ENCODE data around the gene CCDC33.

DNA sequence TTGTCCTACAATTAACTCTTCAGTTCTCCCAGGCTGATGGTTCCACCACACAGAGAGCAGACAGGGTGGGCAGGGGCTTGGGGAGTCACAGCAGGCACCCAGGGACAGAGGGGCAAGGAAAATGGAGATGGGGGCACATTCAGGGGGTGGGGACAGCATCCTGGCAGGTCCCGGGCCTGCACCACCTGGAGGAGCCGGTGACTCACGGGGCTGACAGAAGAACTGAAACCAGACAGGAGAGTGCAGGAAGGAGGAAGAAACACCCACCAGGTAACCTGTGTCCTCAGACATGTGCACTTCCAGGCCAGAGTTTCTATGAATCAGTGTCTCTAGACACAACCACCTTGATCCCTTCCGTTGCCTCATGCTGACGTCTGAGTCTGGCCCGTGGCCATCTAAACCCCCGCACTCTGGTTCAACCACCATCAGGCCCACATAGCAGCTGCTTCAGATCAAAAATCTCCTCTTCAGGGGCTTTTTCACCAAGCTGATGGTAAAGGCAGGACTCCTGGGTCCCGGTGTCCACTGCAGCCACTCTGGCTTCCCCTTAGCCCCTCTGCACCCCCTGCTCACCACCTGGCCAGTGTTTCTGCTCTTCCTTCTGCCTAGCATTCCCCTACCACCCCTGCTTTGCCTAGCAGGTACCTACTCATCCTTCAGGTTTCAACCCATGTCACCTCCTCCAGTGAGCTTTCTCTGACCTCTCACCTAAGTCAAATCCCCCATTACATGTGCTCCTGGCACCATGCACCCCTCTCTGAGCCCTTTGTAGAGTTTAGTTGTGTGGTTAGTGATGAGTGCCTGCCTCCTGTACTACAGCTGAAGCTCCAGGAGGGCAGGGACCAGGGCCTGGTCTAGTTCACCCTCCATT is 147.8 kb downstream of the CCDC33 start:
- TF ChIP-seq CTCF (IDR thresholded peaks at IDR 0.05; ENCODE audit: poor library complexity) (no peak), EZH2 (IDR thresholded peaks at IDR 0.05; ENCODE audit: borderline replicate concordance) (no peak)
